Thyroid gland (tissue), 4 donors: Measurements from ENCODE around the gene NDUFS7. TPM values are rescaled to one million over a fixed set of nuclear protein-coding genes. Genes with fewer than 3 reads are reported as not detected.

Experiments used
- DNase-seq, 2 donors: peaks; one replicate each; pipeline ENCODE4 v3.0.0-alpha.2; 2019
- H3K27ac ChIP-seq, 3 donors: fragments of 200-600 bp; sonication (generic); 1 replicate in 2 of 3; 2 replicates in 1 of 3; pipeline ENCODE4 v1.5.1; 2016 to 2019; ENCODE audit warnings: mild to moderate bottlenecking in 1 of 3, moderate library complexity in 1 of 3
- H3K27me3 ChIP-seq: fragments of 200-600 bp; sonication (generic); one replicate; pipeline ENCODE4 v1.5.1; 2019
- H3K36me3 ChIP-seq, 2 donors: fragments of 200-600 bp; sonication (generic); one replicate each; pipeline ENCODE4 v1.5.1; 2016 to 2019
- H3K4me1 ChIP-seq, 2 donors: fragments of 200-600 bp; sonication (generic); one replicate each; pipeline ENCODE4 v1.5.1; 2017 to 2019
- H3K4me3 ChIP-seq, 3 donors: fragments of 200-600 bp; sonication (generic); replicated peaks in 1 of 3; 1 replicate in 2 of 3; 2 replicates in 1 of 3; pipeline ENCODE4 v1.5.1; 2016; ENCODE audit warnings: mild to moderate bottlenecking in 1 of 3
- H3K9me3 ChIP-seq: fragments of 200-600 bp; sonication (generic); one replicate; pipeline ENCODE4 v1.5.1; 2017
- POLR2A ChIP-seq, 2 donors: fragments of 450-650 bp; IDR thresholded peaks; one replicate each; pipeline ENCODE4 v1.6.1; 2017; ENCODE audit warnings: antibody characterized with exemption in 2 of 2, mild to moderate bottlenecking in 2 of 2, moderate library complexity in 1 of 2
- WGBS, 2 donors: methylation state at CpG; one replicate each; pipeline ENCODE4 v1.1.5; 2017; 5-methylcytosine and 5-hydroxymethylcytosine counted together
- intact Hi-C: fragments of 100-400 bp; cut with DNase I; formaldehyde crosslinking; loops from one replicate; pipeline ENCODE4 v1.15.1; 2023
- total RNA-seq, 4 donors: library from RNA; depleted of rRNA; stranded (reverse); fragments of >200 nt; gene quantifications; one replicate each; pipeline ENCODE4 v1.2.3, GENCODE V29; 2016
- TF ChIP-seq, protein P1 (sequence below), 6 experiments: fragments of 200-600 bp in 3 of 6; fragments of 450-650 bp in 3 of 6; sonication (generic) in 3 of 6; IDR thresholded peaks; one replicate each; pipeline ENCODE4 v1.5.1; 2016 to 2019; ENCODE audit warnings: antibody characterized with exemption in 6 of 6, mild to moderate bottlenecking in 2 of 6, inconsistent platforms in 1 of 6, moderate library complexity in 1 of 6

Gene NDUFS7
- total RNA-seq, result 100 to 1,000 TPM in 2 of 4 donors, 10 to 100 TPM in 2; 75.2 to 185 (median 108) TPM

DNA sequence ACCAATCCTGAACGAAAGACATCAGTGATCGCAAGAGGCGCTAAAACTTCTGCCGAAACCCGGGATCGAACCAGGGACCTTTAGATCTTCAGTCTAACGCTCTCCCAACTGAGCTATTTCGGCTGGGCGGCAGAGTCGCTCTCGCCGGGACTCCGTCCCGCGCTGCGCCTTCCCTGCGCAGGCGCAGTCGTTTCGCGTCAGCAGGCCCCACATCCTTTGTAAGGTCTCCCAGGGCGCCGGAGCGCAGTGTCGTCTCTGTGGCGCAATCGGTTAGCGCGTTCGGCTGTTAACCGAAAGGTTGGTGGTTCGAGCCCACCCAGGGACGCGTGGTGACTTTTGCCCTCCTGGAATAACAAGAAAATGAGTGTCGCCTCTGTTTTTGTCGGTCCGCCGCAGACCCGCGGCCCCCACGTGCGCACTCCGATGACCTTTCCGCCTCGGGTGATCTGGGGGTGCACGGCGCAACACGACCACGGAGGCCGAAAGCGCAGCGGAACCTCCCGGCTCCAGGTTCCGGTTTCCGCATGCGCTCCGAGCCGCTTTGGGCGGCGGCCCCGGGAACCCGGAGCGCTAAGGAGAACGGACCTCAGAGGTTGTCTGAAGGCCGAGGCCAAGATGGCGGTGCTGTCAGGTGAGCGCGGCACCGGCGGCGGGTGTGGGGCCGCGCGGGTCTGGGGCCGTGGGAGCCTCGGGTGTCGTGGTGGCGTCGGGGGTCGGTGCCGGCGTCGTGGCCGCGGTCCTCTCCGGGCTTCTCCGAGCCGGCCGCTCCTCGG, at the start of gene NDUFS7:
Gene NDUFS7, plus strand, starts transcription at position 596 of the 773 bp plus-strand sequence. Its CDS starts 20 bp downstream, at position 616.
- peak within 1 kb of the TSS; percentile 81 to 91 (median 88) for H3K4me3 ChIP-seq
- H3K27ac ChIP-seq, result peak within 1 kb of the TSS; percentile 75 to 87 (median 85)
- TF ChIP-seq, protein P1, sequence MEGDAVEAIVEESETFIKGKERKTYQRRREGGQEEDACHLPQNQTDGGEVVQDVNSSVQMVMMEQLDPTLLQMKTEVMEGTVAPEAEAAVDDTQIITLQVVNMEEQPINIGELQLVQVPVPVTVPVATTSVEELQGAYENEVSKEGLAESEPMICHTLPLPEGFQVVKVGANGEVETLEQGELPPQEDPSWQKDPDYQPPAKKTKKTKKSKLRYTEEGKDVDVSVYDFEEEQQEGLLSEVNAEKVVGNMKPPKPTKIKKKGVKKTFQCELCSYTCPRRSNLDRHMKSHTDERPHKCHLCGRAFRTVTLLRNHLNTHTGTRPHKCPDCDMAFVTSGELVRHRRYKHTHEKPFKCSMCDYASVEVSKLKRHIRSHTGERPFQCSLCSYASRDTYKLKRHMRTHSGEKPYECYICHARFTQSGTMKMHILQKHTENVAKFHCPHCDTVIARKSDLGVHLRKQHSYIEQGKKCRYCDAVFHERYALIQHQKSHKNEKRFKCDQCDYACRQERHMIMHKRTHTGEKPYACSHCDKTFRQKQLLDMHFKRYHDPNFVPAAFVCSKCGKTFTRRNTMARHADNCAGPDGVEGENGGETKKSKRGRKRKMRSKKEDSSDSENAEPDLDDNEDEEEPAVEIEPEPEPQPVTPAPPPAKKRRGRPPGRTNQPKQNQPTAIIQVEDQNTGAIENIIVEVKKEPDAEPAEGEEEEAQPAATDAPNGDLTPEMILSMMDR (IDR thresholded peaks at IDR 0.05), result peak in 3 of 6 experiments; percentile 49 to 61 (median 52)
- peak in 1 of 2 donors; percentile 64 for TF ChIP-seq POLR2A (IDR thresholded peaks at IDR 0.05)
- intact Hi-C loops, result no loop called here
- H3K9me3 ChIP-seq, result no peaks in the 10 kb centered on the region
- peak; percentile 89 to 90 for DNase-seq
- 0% methylated on average over 26 to 64 of the region's 90 CpGs for WGBS, 2 donors
- H3K27me3 ChIP-seq, result no peaks in the 10 kb centered on the region
- H3K36me3 ChIP-seq, result peaks cover 1% of the 10 kb centered on the region in 2 donors
- H3K4me1 ChIP-seq, result peaks cover 11 to 18% of the 10 kb centered on the region in 2 donors

DNA sequence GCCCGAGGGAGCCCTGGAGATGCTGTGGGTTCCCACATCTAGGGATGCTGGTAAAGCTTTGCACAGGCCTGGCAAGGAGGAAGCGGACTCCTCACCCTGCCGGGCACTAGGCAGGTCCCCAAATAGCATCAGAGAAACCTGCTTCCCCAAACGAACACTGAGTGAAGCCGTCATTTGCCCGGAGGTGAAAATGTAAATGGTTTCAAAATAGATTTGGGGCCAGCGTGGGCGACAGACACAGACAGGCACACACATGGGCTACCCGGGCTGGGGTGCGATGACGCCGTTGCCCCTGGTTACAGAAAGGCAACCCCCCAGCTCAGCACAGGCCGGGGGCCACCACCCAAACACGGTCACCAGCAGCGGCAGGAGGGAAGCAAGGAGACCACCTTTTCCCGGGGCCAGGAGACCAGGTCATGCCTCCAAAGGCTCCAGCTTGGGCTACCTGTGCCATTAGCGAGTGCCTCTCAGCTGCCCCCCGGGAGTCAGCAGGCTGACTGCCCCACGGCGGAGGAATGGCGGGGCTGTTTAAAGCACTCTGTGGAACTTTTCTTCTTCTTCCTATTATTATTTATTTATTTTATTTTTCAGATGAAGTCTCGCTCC, 47.5 kb upstream of the NDUFS7 start:
- Histone ChIP-seq H3K36me3 (no peaks in the 10 kb centered on the region), H3K27ac (no peak overlapping the region), H3K9me3 (no peaks in the 10 kb centered on the region), H3K4me1 (no peaks in the 10 kb centered on the region), H3K27me3 (no peaks in the 10 kb centered on the region), H3K4me3 (no peak overlapping the region)
- WGBS, 2 donors, result 86 to 89% methylated on average over 16 to 20 of the region's 22 CpGs
- DNase-seq, result no peak
- no peak for TF ChIP-seq POLR2A (IDR thresholded peaks at IDR 0.05)
- TF ChIP-seq, protein P1 (IDR thresholded peaks at IDR 0.05), result no peak
- intact Hi-C loops, result no loop called here

DNA sequence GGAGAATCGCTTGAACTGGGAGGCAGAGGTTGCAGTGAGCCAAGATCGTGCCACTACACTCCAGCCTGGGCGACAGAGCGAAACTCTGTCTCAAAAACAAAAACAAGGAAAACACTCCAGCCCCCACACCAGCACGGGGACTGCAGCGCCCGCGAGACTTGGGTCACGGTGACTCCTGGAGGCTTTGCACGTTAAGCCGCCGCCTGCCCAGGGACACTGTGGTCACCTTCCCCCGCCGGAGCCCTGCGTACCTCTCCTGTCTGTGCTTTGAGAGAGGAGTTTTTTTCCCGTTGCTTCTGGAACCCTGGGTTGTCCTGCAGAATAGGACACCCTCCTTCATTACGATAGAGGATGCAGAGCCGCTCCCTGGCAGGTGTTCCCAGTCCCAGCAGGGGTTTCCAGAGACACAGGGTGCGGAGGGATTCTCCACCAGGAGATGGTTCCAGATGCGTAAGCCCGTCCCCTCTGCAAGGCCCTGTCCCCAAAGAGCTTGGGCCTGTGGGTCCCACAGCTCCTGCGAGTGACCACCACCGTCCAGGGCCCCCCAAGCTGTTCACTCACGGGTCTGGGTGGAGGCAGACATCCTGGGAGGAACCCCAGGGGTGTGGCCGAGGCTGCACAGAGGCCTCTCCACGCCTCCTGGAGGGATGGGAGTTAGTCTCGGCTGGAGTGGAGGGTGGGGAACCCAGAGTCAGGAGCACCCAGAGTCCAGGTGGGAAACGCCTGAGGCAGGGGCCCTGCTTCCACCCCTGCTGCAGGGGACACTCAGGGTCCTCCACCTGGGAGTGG, 42.8 kb upstream of the NDUFS7 start:
- WGBS, 2 donors, result 76 to 77% methylated on average over 5 to 19 of the region's 28 CpGs
- intact Hi-C loops, result no loop called here

DNA sequence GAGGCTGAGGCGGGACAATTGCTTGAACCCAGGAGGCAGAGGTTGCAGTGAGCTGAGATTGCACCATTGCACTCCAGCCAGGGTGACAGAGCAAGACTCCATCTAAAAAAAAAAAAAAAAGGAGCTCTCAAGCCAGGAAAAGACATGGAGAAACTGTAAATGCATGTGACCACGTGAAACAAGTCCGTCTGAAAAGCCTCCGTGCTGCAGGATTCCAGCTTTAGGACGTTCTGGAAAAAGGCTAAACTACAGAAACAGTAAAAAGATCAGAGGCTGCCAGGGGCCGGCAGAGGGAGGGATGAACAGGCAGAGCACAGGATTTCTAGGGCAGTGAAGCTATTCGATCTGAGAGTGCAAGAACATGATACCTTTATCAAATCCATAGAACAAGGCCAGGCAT, 40.7 kb upstream of the NDUFS7 start:
- H3K27ac ChIP-seq, result no peak overlapping the region
- H3K4me3 ChIP-seq, result no peak overlapping the region
- intact Hi-C loops, result no loop called here
- whole genome bisulfite sequencing, 2 donors, result 43 to 51% methylated on average over 7 of the region's 7 CpGs
- H3K27me3 ChIP-seq, result no peaks in the 10 kb centered on the region
- H3K4me1 ChIP-seq, result no peaks in the 10 kb centered on the region
- H3K36me3 ChIP-seq, result no peaks in the 10 kb centered on the region
- DNase-seq, result no peak
- no peak for TF ChIP-seq POLR2A (IDR thresholded peaks at IDR 0.05)
- H3K9me3 ChIP-seq, result no peaks in the 10 kb centered on the region

More for the DNA sequence above, 42.8 kb upstream of the NDUFS7 start:
- no peaks in the 10 kb centered on the region for H3K4me1 ChIP-seq
- no peaks in the 10 kb centered on the region for H3K36me3 ChIP-seq
- no peak for DNase-seq
- no peak overlapping the region for H3K4me3 ChIP-seq
- no peaks in the 10 kb centered on the region for H3K27me3 ChIP-seq
- H3K27ac ChIP-seq, result no peak overlapping the region
- H3K9me3 ChIP-seq, result no peaks in the 10 kb centered on the region
- TF ChIP-seq, protein P1 (IDR thresholded peaks at IDR 0.05), result no peak
- TF ChIP-seq POLR2A (IDR thresholded peaks at IDR 0.05), result no peak

DNA sequence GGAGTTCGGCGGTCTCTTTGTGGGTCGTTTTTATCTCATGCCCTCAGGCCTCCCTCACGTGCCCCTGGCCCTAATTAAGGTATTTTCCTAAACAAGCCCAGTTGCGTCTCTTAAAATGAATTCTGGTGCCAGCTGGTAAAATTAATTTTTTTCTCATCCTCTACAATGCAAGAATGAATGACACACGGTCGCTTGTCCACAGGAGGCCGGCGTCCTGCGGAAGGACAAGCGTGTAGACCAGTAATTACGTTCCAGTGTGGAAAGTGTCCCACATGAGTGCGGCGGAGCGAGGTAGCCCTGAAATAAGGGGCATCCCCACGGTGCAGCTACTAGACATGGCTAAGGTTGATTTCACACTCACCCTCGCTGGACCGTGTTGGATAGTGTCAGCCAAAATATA, 34.5 kb upstream of the NDUFS7 start:
- TF ChIP-seq, protein P1 (IDR thresholded peaks at IDR 0.05), result no peak
- TF ChIP-seq POLR2A (IDR thresholded peaks at IDR 0.05), result no peak

More for the DNA sequence above, 34.5 kb upstream of the NDUFS7 start:
- 84 to 86% methylated on average over 18 of the region's 18 CpGs for WGBS, 2 donors
- no peaks in the 10 kb centered on the region for H3K27me3 ChIP-seq
- no peaks in the 10 kb centered on the region for H3K36me3 ChIP-seq
- intact Hi-C loops, result no loop called here
- DNase-seq, result no peak
- H3K4me1 ChIP-seq, result peaks cover 5 to 6% of the 10 kb centered on the region in 2 donors
- H3K9me3 ChIP-seq, result no peaks in the 10 kb centered on the region
- no peak overlapping the region for H3K27ac ChIP-seq
- no peak overlapping the region for H3K4me3 ChIP-seq
